Glomerular visceral epithelial cell (primary cell): ENCODE measurements around the gene PRICKLE4.
A peak's percentile ranks its signal among the peaks of the same experiment; 100 is the strongest.
"Not testable (repeated sequence)": the region's sequence is repeated elsewhere in the genome, so short reads cannot be mapped to it uniquely, and the experiment has no call there.

Experiments
- DNase-seq: peaks from one replicate; pipeline ENCODE4 v3.0.0-alpha.2; 2016; ENCODE audit errors: extremely low spot score

PRICKLE4 gene

DNA sequence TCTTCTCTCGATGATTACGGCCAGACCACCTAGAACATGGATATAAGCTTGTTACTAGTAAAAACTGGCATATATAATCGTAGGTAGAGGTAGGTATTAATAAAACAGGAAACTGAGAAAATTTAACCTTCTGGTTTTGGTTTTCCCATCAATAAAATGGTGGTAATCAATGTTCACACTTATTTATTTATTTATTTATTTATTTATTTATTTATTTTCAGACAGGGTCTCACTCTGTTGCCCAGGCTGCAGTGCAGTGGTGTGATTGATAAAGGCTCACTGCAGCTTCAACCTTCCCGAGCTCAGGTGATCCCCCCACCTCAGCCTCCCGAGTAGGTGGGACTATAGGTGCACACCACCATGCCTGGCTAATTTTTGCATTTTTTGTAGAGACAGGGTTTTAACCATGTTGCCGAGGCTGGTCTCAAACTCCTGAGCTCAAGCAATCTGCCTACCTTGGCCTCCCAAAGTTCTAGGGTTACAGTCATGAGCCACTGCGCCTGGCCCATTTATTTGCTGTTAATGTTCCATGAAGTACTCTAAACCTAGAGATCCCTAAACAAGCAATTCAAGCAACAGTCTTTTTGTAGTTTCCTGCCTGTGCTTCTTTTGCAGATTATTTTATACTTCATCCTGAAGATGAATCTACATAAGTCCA is 18.4 kb downstream of the PRICKLE4 start:
- DNase-seq, result no peak

DNA sequence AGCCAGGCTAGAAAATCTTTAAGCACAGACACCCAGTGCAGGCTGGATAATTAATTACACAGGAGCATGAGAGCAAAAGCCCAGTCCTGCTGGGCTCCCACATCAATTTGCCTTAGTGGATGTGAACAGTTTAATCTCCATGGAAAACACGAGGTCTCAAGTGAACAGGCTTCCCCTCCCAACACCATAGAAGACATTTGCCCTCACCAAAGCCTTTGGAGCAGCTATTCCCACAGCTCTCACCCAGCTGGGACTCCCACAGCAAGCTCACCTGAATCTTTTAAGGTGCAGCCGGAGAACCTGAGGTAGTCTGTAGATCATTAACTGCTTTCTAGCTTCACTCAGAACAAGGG is 19.0 kb downstream of the PRICKLE4 start:
- DNase-seq, result no peak

- peak; percentile 19 for DNase-seq
These were observed 20.8 kb downstream of the PRICKLE4 start for GRCh38 chr6:41801380-41801779.

DNA sequence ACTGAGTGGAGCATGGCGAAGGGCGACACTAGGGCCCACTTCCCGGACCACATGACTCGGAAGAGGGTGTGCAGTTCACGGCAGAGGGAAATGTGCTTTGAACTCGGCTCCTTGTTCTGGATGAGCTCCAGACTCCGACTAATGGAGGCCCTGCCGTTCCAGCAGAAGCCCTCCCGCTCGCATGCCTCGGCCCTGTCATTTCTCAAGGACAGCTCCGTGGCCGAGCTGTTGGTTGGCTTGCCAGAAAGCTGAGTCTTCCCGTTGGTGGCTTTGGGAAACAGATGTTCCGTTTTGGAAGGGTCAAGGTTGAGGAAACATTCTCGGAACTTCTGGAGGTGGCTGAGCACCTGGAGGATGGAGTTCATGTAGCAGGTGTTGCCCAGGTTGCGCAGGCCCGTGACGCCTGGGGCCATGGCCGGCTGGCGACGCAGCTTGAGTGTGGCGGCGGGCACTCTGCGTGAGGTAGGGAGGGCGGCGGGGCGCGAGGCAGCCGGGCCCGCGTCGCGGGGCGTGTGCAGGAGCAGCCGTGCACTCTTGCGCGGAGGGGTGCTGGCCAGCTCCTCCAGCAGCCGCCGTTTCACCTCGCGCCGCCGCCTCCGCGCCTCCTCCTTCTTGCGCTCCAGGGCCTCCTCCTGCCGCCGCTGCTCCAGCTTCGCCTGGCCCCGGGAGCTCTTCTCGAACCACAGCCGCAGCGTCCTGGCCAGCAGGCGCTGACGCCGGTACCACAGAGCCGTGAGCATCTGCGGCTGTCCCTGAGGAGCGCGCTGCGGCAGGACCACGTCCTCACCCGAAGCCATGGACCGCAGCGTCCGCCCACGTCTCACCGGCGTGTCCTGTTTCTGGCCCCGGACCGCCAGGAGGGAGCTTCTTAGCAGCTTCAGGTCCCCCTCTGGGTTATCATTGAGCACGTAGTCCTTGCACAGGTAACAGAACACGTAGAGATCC is 25.5 kb downstream of the PRICKLE4 start:
- no peak for DNase-seq

DNA sequence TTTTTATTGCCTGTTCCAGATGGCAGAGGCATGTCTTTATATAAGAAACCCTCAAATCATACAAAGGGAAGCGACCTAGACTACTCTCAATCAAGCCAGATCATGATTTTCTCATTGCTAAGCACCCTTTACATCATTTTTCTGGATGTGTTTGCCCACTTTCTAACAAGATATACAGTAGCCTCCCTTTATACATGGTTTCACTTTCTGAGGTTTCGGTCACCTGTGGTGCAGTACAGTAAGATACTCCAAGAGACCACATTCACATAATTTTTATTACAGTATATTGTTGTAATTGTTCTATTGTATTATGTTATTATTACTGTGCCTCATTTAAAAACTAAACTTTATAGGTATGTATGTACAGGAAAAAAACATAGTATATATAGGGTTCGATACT is 30.5 kb downstream of the PRICKLE4 start:
- DNase-seq, result no peak

- DNase-seq, result not testable (repeated sequence)
These were observed 31.4 kb downstream of the PRICKLE4 start for GRCh38 chr6:41811946-41812345.

GRCh38 chr6:41813469-41813868 is 32.9 kb downstream of the PRICKLE4 start:
- DNase-seq, result no peak

GRCh38 chr6:41813956-41814355 is 33.4 kb downstream of the PRICKLE4 start:
- DNase-seq, result no peak

GRCh38 chr6:41814629-41815028 is 34.0 kb downstream of the PRICKLE4 start:
- DNase-seq, result no peak

- DNase-seq, result no peak
These were observed 35.0 kb downstream of the PRICKLE4 start for GRCh38 chr6:41815587-41815986.

DNA sequence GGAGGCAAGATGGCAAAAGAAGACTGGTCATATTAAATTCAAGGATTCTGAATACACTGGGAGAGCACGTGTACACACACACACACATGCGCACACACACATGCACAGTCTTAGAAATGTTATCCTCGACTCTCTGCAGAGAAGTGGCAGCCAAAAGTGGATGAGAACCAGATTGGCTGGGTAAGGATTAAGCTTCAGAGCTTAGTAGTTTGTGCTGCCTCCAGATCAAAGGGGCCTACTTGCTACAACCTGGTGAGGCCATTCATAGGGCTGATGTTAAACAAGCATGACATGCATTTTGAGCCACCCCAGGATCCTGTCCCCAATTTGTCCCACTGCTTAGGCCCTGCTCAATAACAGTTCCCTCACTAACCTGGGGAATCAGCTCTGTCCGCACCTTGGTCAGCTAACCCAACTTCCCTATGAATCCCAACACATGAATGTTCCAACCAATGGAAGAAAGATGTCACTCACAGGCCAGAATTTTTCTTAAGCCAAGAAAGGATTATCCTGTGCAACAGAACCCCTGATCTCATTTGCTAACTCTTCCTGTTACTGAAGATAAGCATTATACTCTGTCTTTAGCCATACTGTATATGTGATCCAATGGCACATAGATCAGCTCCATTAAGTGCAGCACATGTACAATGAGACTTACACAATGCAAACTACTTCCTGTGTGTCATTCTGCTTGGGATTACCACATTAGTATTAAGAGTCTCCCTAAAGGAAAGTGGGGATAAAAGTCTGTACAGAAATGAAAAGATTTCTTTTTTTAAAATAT is 37.9 kb downstream of the PRICKLE4 start:
- no peak for DNase-seq

DNA sequence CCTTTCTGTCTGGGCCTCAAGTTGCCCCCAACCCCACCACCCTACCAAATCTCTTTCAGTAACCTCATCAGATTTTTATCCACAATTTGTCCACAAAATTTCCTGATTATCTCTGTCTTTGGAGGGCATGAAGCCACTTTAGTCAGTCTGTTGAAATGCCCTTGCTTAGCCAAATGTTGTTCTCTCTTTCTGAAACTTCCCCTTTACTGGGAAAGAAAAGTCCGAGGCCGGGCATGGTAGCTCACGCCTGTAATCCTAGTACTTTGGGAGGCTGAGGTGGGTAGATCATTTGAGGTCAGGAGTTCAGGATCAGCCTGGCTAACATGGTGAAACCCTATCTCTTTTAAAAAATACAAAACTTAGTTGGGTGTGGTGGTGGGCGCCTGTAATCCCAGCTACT is 40.7 kb downstream of the PRICKLE4 start:
- no peak for DNase-seq

- DNase-seq, result no peak
These were observed 41.4 kb downstream of the PRICKLE4 start for GRCh38 chr6:41822021-41822420.

GRCh38 chr6:41823178-41823577 is 42.6 kb downstream of the PRICKLE4 start:
- no peak for DNase-seq

DNA sequence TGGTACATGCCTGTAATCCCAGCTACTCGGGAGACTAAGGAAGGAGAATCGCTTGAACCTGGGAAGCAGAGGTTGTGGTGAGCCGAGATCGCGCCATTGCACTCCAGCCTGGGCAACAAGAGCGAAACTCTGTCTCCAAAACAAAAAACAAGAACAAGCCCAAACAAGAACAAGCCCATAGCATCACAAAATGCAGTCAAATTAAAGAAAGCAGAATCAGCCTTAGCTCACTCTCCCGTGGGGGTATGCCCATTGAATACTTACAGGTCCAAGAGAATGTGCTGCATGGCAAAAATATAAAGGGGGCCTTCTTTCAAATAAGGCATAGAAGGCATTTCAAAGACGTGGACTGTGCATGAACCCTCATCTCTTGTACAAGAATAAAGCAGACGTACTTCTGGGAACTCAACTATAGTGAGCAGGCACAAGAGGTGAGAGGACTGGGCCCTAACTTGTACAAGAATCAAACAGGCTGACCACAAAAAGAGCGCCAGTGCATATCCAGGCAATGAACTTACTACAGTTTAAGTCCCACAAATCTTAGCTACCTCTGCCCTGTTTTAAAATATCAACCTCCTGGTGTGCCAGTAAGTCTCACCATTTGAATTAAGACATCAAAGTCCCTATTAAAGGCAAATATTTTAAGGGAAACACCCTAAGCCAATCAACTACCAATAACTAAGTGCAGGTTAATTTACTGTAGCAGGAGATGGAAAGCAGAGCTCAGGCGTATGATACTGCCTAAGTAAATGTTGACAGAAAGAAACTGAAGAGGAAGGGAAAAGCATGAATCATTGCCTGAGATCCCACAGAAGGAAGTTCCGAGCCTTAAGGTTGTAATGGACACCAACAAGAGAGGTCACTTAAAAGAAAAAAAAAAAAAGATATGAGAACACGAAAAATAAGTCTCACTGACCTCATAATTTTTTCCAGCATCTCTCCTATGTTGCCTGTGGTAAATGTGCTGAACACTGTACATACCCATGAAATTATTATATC is 44.3 kb downstream of the PRICKLE4 start:
- peak; percentile 54 for DNase-seq

DNA sequence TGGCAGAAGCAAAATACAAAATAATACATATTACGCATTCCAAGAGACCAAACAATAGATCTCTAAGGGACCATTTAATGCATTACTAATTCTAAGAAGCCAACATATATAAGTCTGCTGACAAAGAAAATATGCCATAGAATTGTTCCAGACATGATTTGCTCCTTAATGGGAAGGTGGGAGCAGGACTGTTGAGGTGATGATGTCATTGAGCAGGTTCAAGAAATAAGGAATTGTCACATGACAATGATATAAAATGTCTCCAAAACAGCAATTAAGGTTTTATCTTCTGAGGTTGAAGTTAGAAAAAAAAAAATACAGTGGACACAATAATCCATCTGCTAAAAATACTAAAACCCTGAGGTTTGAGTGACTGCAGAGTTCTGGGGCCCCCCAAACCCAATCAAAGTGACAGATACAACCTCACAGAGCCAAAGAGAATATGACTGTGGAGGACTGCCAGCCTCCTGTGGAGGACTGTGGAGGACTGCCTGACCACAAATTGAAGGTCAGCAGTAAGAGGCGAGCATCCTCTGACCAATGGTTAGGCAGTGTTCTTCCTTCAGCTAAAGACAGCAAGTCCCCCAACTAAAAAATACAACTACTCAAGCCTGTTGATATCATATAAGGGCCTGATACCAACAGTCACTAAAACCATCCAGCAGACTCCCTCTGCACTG is 45.9 kb downstream of the PRICKLE4 start:
- DNase-seq, result no peak

GRCh38 chr6:41832263-41832662 is 51.7 kb downstream of the PRICKLE4 start:
- no peak for DNase-seq

- no peak for DNase-seq
These were observed 55.6 kb downstream of the PRICKLE4 start for GRCh38 chr6:41836022-41836659.

- DNase-seq, result no peak
These were observed 56.1 kb downstream of the PRICKLE4 start for GRCh38 chr6:41836660-41837052.
